Stimulated activated naive CD8-positive, alpha-beta T cell treated with anti-CD3 and anti-CD28 coated beads, Interleukin-15, amount 100 ng/mL, for 72 hours (primary cell): ENCODE measurements around the gene AADACL4.
"Not testable (repeated sequence)": the region's sequence is repeated elsewhere in the genome, so short reads cannot be mapped to it uniquely, and the experiment has no call there.

ENCODE experiments used
- ATAC-seq: fragments of 150-1000 bp; cut with Tn5 transposase; 2 replicates; pipeline ENCODE4 v1.10.0; 2021; ENCODE audit warnings: mild to moderate bottlenecking, moderate library complexity
- DNase-seq, 2 donors: peaks; one replicate each; pipeline ENCODE4 v3.0.0; 2021 to 2022
- H3K27ac Mint-ChIP-seq, 2 donors: one replicate each; pipeline ENCODE4 v1.8.0; 2022; ENCODE audit warnings: mild to moderate bottlenecking in 2 of 2, mixed read lengths in 2 of 2, moderate library complexity in 2 of 2
- H3K27me3 Mint-ChIP-seq: one replicate; pipeline ENCODE4 v1.8.0; 2022; ENCODE audit warnings: mixed read lengths
- H3K4me1 Mint-ChIP-seq: one replicate; pipeline ENCODE4 v1.8.0; 2022; ENCODE audit warnings: mild to moderate bottlenecking, mixed read lengths
- H3K4me3 Mint-ChIP-seq, 2 donors: one replicate each; pipeline ENCODE4 v1.8.0; 2022; ENCODE audit warnings: mild to moderate bottlenecking in 2 of 2, mixed read lengths in 2 of 2, moderate library complexity in 1 of 2
- H3K9me3 Mint-ChIP-seq, 2 donors: one replicate each; pipeline ENCODE4 v1.8.0; 2022; ENCODE audit warnings: mixed read lengths in 2 of 2

Gene AADACL4

DNA sequence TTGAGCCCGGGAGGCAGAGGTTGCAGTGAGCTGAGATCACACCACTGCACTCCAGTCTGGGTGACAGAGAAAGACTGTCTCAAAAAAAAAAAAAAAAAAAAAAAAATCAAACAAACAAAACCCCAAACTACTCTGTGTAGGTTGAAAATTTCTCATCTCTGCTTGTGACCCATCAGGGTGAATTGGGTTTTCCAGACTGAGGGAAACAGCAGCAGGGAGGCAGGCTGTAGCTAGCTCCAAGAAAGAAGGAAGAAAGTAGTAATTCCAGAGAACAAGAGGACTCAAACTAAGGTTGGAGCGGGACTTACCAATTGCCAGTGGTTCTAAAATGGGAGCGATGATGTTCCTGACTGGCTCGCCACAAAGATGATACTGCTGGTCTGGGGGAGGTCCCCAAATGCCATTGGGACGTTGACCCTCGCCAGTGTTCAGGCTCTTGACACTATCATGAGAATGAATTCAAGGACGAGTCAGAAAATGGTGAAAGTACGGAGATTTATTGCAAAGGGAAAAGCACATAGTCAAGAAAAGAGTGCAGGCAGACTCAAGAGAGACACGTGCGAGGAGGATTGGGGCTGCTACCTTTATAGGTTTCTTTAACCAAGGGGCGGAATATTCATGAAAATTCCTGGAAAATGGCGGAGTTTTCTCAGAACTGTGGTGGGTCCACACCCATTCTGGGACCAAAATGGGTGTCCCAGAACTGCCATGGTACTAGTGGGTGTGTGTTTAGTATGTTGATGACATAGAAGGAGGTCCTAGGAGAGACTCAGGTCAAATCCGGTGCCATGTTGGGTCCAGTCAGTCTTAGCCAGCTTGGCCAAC lies 13.4 kb downstream of the AADACL4 start:
- no peak for DNase-seq
- no peak for ATAC-seq
- no peak overlapping the region for H3K4me3 Mint-ChIP-seq
- peaks cover 28% of the 10 kb centered on the region for H3K27me3 Mint-ChIP-seq
- peaks cover 22% of the 10 kb centered on the region for H3K4me1 Mint-ChIP-seq
- peak overlapping the region; percentile 19 to 88 for H3K27ac Mint-ChIP-seq
- H3K9me3 Mint-ChIP-seq: no peaks in the 10 kb centered on the region

- peak overlapping the region in 1 of 2 donors; percentile 54 for H3K27ac Mint-ChIP-seq
- not testable (repeated sequence) for DNase-seq, H3K9me3 Mint-ChIP-seq, ATAC-seq, H3K4me3 Mint-ChIP-seq
- peaks cover 21% of the 10 kb centered on the region for H3K27me3 Mint-ChIP-seq
- H3K4me1 Mint-ChIP-seq: peaks cover 20% of the 10 kb centered on the region
These were observed 14.1 kb downstream of the AADACL4 start for GRCh38 chr1:12657885-12658512.

DNA sequence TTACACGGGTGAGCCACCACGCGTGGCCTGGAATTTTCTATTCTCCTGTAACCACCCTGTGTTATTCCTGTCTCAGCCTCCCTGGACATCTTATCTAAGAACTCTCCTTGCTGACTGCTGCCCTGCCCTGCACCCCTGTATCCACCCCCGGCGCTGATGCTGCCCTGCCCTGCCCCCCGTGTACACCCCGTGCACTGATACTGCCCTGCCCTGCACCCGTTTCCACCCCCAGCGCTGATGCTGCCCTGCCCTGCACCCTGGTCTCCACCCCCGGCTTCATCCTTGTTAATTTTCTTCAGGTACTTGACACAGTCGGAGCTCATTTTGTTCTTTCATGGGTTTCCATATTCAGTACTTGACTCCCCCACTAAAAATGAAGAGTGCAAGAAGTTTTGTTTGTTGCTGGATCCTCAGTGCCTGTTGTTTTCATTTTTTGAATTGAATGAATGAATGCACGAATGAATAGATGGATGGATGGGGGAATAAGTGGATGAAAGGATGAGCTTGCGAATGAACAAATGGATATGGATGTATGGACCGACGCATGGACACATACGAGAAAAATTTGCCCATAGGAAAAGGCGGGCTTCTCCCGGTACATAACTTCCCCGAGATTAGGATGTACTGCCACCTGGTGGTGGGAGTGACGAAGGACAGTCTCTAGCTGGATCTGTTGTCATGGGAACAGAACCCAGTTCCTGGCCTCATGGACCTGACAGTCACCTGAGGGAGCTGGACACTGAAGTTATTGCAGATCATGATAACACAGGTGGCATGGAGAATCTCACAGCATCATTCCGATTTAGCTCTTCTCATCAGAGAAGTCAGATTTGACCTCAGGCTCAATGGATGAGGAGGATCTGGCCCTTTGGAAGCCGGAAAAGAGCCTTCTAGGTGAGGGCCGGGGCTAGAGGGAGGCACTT lies 14.9 kb downstream of the AADACL4 start:
- ATAC-seq: peak; percentile 63
- Mint-ChIP-seq H3K9me3 (no peaks in the 10 kb centered on the region), H3K27me3 (peaks cover 20% of the 10 kb centered on the region), H3K4me1 (peaks cover 20% of the 10 kb centered on the region), H3K27ac (peak overlapping the region in 1 of 2 donors; percentile 38), H3K4me3 (peak overlapping the region; percentile 50 to 53)
- DNase-seq: peak; percentile 60 to 64

- no peak for DNase-seq
- no peak overlapping the region for H3K27ac Mint-ChIP-seq
- no peak overlapping the region for H3K4me3 Mint-ChIP-seq
- H3K27me3 Mint-ChIP-seq: peaks cover 20% of the 10 kb centered on the region
- ATAC-seq: no peak
- no peaks in the 10 kb centered on the region for H3K9me3 Mint-ChIP-seq
- H3K4me1 Mint-ChIP-seq: peaks cover 20% of the 10 kb centered on the region
These were observed 17.8 kb downstream of the AADACL4 start for GRCh38 chr1:12661606-12662219.

DNA sequence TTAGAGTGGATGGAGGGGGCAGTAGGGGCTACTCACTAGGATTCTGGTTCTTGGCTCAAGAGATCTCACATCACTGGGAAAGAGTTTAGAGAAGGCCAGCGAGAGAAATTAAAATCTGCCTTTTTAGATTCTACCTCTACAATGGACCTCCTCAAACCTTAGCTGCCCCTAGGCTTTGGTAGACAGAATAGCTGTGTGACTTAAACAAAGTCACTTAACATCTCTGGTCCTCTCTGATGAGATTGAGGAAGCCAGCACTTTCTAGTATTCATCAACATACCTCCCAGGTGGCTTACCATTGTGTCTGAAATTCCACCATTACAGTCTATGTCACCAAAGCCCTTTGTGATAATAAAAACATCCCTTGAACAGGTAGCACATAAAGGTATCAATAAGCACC lies 18.7 kb downstream of the AADACL4 start:
- ATAC-seq (no peak), DNase-seq (no peak)
- Mint-ChIP-seq H3K27ac (no peak overlapping the region), H3K4me1 (peaks cover 14% of the 10 kb centered on the region), H3K9me3 (no peaks in the 10 kb centered on the region), H3K27me3 (peaks cover 14% of the 10 kb centered on the region), H3K4me3 (no peak overlapping the region)

DNA sequence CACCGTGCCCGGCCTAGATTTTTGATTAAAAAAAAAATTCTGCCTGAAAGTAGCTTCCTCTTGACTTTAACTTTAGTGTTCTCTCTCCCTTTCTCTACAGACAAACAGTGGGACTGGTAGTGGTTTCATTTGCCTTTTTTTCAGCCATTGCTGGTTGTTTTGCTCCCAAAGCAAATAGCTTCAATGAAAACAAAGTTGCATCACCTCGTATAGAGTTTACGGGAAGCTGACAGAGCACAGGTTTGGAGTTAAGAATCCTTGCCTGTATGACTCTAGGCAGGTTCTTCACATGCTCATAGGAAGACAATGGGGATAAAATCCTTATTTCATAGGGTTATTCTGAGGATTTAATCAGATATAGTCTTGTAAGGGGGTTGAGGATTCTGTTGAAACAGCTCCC lies 21.6 kb downstream of the AADACL4 start:
- ATAC-seq (no peak), DNase-seq (no peak)
- Mint-ChIP-seq H3K27ac (no peak overlapping the region), H3K4me1 (no peaks in the 10 kb centered on the region), H3K27me3 (peaks cover 2% of the 10 kb centered on the region), H3K4me3 (no peak overlapping the region), H3K9me3 (peaks cover 7 to 15% of the 10 kb centered on the region in 2 donors)

DNA sequence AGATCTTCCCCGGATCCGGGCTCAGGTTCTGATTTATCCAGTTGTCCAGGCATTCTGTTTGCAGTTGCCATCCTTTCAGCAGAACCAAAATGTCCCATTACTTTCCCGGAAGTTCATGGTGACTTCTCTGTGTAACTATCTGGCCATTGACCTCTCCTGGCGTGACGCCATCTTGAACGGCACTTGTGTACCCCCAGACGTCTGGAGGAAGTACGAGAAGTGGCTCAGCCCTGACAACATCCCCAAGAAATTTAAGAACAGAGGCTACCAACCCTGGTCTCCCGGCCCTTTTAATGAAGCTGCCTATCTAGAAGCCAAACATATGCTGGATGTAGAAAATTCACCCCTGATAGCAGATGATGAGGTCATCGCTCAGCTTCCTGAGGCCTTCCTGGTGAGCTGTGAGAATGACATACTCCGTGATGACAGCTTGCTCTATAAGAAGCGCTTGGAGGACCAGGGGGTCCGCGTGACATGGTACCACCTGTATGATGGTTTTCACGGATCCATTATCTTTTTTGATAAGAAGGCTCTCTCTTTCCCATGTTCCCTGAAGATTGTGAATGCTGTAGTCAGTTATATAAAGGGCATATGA lies 22.4 kb downstream of the AADACL4 start:
- ATAC-seq (no peak), DNase-seq (no peak)
- H3K4me1 Mint-ChIP-seq: no peaks in the 10 kb centered on the region
- H3K27me3 Mint-ChIP-seq: peaks cover 8% of the 10 kb centered on the region
- peaks cover 7 to 15% of the 10 kb centered on the region in 2 donors for H3K9me3 Mint-ChIP-seq
- no peak overlapping the region for H3K4me3 Mint-ChIP-seq
- no peak overlapping the region for H3K27ac Mint-ChIP-seq

DNA sequence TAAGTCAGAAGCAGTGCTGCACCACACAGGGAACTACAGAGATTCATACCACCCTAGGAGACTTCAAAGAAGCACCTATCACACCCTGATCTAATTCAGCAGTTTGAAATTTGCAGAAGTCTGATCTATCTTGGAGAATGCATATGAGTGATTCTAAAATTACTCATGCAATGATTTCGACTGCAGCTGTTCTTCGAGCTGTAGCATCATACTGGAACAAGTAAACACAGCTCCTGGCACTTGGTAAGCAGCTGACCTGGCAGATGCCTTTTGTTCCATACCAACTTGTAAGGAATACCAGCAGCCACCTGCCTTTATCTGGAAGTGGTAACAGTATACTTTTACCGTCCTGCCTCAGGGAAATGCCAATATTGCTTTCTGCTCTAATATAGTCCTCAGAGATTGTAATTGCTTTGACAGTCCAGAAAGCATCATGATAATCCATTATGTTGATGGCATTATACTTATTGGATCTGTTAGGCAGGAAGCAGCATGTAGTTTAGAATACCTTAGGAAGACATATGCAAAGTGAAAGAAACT lies 25.7 kb downstream of the AADACL4 start:
- Mint-ChIP-seq H3K27me3 (peaks cover 24% of the 10 kb centered on the region), H3K4me1 (no peaks in the 10 kb centered on the region), H3K4me3 (no peak overlapping the region), H3K27ac (no peak overlapping the region), H3K9me3 (peaks cover 7 to 15% of the 10 kb centered on the region in 2 donors)
- no peak for ATAC-seq
- no peak for DNase-seq

- ATAC-seq: no peak
- Mint-ChIP-seq H3K27me3 (peaks cover 36% of the 10 kb centered on the region), H3K27ac (no peak overlapping the region), H3K4me1 (no peaks in the 10 kb centered on the region), H3K4me3 (no peak overlapping the region), H3K9me3 (no peaks in the 10 kb centered on the region)
- DNase-seq: no peak
These were observed 30.5 kb downstream of the AADACL4 start for GRCh38 chr1:12674358-12674757.

DNA sequence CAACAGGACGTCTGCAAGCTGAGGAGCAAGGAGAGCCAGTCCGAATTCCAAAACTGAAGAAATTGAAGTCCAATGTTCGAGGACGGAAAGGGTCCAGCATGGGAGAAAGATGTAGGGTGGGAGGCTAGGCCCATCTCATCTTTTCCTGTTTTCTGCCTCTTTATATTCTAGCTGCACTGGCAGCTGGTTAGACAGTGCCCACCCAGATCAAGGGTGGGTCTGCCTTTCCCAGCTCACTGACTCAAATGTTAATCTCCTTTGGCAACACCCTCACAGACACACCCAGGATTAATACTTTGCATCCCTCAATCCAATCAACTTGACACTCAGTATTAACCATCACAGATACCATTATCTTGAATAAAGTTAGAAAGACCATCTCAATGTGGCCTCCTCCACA lies 32.2 kb downstream of the AADACL4 start:
- DNase-seq, ATAC-seq, H3K4me1 Mint-ChIP-seq, H3K27ac Mint-ChIP-seq, H3K4me3 Mint-ChIP-seq, H3K9me3 Mint-ChIP-seq: not testable (repeated sequence)
- H3K27me3 Mint-ChIP-seq: peaks cover 36% of the 10 kb centered on the region

GRCh38 chr1:12677565-12677964 lies 33.7 kb downstream of the AADACL4 start:
- ATAC-seq (no peak), DNase-seq (no peak)
- H3K27me3 Mint-ChIP-seq: peaks cover 22% of the 10 kb centered on the region
- no peak overlapping the region for H3K4me3 Mint-ChIP-seq
- no peaks in the 10 kb centered on the region for H3K9me3 Mint-ChIP-seq
- no peaks in the 10 kb centered on the region for H3K4me1 Mint-ChIP-seq
- H3K27ac Mint-ChIP-seq: no peak overlapping the region

GRCh38 chr1:12678350-12678749 lies 34.5 kb downstream of the AADACL4 start:
- no peak overlapping the region for H3K27ac Mint-ChIP-seq
- no peak overlapping the region for H3K4me3 Mint-ChIP-seq
- H3K9me3 Mint-ChIP-seq: no peaks in the 10 kb centered on the region
- no peaks in the 10 kb centered on the region for H3K4me1 Mint-ChIP-seq
- DNase-seq (no peak), ATAC-seq (no peak)
- H3K27me3 Mint-ChIP-seq: peaks cover 26% of the 10 kb centered on the region

DNA sequence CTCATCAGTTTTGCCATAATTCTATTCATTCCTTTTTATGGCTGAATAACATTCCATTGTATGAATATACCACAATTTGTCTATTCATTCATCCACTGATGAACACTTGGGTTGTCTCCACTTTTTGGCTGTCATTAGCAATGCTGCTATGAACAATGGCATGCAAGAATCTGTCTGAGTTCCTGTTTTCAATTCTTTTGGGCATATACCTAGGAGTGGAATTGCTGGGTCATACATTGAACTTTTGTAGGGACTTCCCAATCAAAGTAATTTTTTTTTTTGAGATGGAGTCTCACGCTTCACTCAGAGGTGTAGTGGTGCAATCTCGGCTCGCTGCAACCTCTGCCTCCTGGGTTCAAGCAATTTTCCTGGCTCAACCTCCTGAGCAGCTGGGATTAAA lies 34.9 kb downstream of the AADACL4 start:
- ATAC-seq (no peak), DNase-seq (no peak)
- Mint-ChIP-seq H3K4me1 (no peaks in the 10 kb centered on the region), H3K27me3 (peaks cover 27% of the 10 kb centered on the region), H3K4me3 (no peak overlapping the region), H3K9me3 (no peaks in the 10 kb centered on the region), H3K27ac (no peak overlapping the region)

DNA sequence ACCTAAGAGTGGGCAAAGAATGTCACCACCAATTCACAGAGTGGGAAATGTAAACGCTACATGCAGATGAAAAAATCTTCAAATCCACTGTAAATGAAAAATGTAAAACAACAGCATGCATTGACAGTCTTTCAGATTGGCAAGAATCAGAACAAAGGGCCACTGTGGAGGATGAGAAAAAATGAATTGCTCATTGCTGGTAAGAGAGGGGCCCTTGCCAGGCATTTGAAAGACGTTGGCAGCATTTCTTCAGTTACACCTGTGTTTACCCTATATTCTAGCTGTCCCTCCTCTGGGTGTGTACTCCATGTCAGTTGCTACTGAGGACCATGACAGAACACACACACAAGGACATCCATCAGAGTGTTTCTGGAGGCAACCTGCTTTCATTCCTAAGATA lies 46.3 kb downstream of the AADACL4 start:
- Mint-ChIP-seq H3K4me3 (no peak overlapping the region), H3K27ac (no peak overlapping the region), H3K9me3 (no peaks in the 10 kb centered on the region), H3K4me1 (no peaks in the 10 kb centered on the region), H3K27me3 (peaks cover 13% of the 10 kb centered on the region)
- DNase-seq: no peak
- no peak for ATAC-seq
